HEK293T (cell line): ENCODE measurements around the gene LGMN.

Source experiments
- CTCF ChIA-PET: fragments of 350-600 bp; formaldehyde crosslinking; extraction: SDS; loops from one replicate; lab custom pipeline; 2021; ENCODE audit warnings: antibody characterized with exemption, inconsistent platforms; lab: Yijun Ruan, JAX
- POLR2A ChIA-PET: fragments of 350-600 bp; formaldehyde crosslinking; extraction: SDS; loops from one replicate; lab custom pipeline; 2020; ENCODE audit warnings: antibody characterized with exemption, inconsistent platforms; lab: Yijun Ruan, JAX
- DNase-seq: peaks from one replicate; pipeline ENCODE4 v3.0.0; 2012; ENCODE audit warnings: mixed read lengths; ENCODE audit errors: extremely low spot score
- ARNT ChIP-seq: fragments of 450-650 bp; IDR thresholded peaks from 2 replicates; pipeline ENCODE4 v1.6.1; 2017; ENCODE audit warnings: mild to moderate bottlenecking
- BHLHE40 ChIP-seq: fragments of 450-650 bp; IDR thresholded peaks from 2 replicates; pipeline ENCODE4 v1.6.1; 2016; ENCODE audit warnings: mild to moderate bottlenecking, moderate library complexity, borderline replicate concordance
- CTBP1 ChIP-seq: fragments of 450-650 bp; IDR thresholded peaks from 2 replicates; pipeline ENCODE4 v1.6.1; 2016; ENCODE audit warnings: borderline replicate concordance
- ELF4 ChIP-seq: fragments of 450-650 bp; IDR thresholded peaks from 2 replicates; pipeline ENCODE4 v1.6.1; 2017; ENCODE audit warnings: antibody characterized with exemption
- FOXA1 ChIP-seq: fragments of 450-650 bp; IDR thresholded peaks from 2 replicates; pipeline ENCODE4 v1.6.1; 2016; ENCODE audit warnings: mild to moderate bottlenecking
- FOXK2 ChIP-seq: fragments of 450-650 bp; IDR thresholded peaks from 2 replicates; pipeline ENCODE4 v1.6.1; 2016; ENCODE audit warnings: mild to moderate bottlenecking
- FOXM1 ChIP-seq: fragments of 450-650 bp; IDR thresholded peaks from 2 replicates; pipeline ENCODE4 v1.6.1; 2017; ENCODE audit warnings: mild to moderate bottlenecking, borderline replicate concordance
- HDGF ChIP-seq: fragments of 450-650 bp; IDR thresholded peaks from 2 replicates; pipeline ENCODE4 v1.6.1; 2017; ENCODE audit warnings: antibody characterized with exemption, borderline replicate concordance
- L3MBTL2 ChIP-seq: fragments of 450-650 bp; conservative IDR thresholded peaks from 2 replicates; pipeline ENCODE4 v1.6.1; 2016; ENCODE audit warnings: mild to moderate bottlenecking
- LEF1 ChIP-seq: fragments of 450-650 bp; IDR thresholded peaks from 2 replicates; pipeline ENCODE4 v1.6.1; 2017; ENCODE audit warnings: mild to moderate bottlenecking, borderline replicate concordance
- NFRKB ChIP-seq: fragments of 450-650 bp; IDR thresholded peaks from 2 replicates; pipeline ENCODE4 v1.6.1; 2016; ENCODE audit warnings: mild to moderate bottlenecking, moderate library complexity
- SP1 ChIP-seq: fragments of 450-650 bp; IDR thresholded peaks from 2 replicates; pipeline ENCODE4 v1.6.1; 2017
- SUZ12 ChIP-seq: fragments of 450-650 bp; IDR thresholded peaks from 2 replicates; pipeline ENCODE4 v1.6.1; 2016; ENCODE audit warnings: mild to moderate bottlenecking
- TARDBP ChIP-seq: fragments of 450-650 bp; IDR thresholded peaks from 2 replicates; pipeline ENCODE4 v1.6.1; 2016
- ZNF384 ChIP-seq: fragments of 450-650 bp; IDR thresholded peaks from 2 replicates; pipeline ENCODE4 v1.6.1; 2016
- TF ChIP-seq, protein P1 (sequence below): fragments of 450-650 bp; IDR thresholded peaks from 2 replicates; pipeline ENCODE4 v1.6.1; 2016

LGMN gene

GRCh38 chr14:92679246-92679645 lies 69.2 kb downstream of the LGMN start:
- POLR2A ChIA-PET: no interaction called here
- TF ChIP-seq CTBP1 (no peak), ZNF384 (no peak), NFRKB (no peak), BHLHE40 (no peak), FOXK2 (no peak)
- DNase-seq: no peak
- CTCF ChIA-PET: no interaction called here

DNA sequence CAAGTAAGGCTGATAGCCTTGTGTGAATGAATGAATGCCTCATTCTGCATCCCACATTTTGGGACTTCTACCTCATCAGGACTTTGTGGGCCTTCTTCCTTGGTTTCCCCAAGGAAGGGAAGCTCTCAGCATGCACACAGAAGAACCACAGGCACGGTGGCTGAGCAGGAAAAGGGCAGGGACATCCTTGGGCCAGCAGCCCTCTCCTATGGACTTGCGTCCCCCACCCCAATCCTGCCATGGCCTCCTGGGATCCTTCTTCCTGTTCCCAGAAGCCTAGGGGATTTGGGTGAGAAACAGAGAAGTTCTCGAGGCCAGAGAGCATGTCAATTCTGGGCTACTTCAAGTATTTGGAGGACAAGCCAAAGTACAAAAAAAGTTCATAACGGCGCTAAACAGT lies 69.7 kb downstream of the LGMN start:
- TF ChIP-seq ELF4 (no peak), BHLHE40 (no peak), FOXA1 (no peak), LEF1 (no peak), FOXM1 (no peak), SUZ12 (no peak), L3MBTL2 (no peak), ARNT (no peak), CTBP1 (no peak), NFRKB (no peak)
- TF ChIP-seq, protein P1, sequence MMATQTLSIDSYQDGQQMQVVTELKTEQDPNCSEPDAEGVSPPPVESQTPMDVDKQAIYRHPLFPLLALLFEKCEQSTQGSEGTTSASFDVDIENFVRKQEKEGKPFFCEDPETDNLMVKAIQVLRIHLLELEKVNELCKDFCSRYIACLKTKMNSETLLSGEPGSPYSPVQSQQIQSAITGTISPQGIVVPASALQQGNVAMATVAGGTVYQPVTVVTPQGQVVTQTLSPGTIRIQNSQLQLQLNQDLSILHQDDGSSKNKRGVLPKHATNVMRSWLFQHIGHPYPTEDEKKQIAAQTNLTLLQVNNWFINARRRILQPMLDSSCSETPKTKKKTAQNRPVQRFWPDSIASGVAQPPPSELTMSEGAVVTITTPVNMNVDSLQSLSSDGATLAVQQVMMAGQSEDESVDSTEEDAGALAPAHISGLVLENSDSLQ: no peak
- POLR2A ChIA-PET: no interaction called here
- CTCF ChIA-PET: no interaction called here
- no peak for DNase-seq

DNA sequence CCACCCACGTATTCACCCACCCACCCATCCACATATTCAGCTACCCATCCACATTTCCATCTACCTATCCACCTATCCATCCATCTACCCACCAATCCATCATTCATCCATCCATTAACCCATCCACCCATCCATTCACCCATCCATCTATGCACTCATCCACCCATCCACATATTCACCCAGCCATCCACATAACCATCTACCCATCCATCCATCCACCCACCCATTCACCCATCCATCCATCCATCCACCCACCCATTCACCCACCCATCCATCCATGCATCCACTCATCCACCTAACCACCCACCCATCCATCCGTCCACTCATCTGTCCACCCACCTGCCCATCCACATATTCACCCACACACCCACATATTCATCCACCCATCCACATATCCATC lies 70.5 kb downstream of the LGMN start:
- DNase-seq: no peak
- CTCF ChIA-PET: no interaction called here
- TF ChIP-seq SP1 (no peak), NFRKB (no peak), FOXK2 (no peak), ARNT (no peak), TARDBP (no peak), HDGF (no peak), BHLHE40 (no peak), FOXM1 (no peak), SUZ12 (no peak), LEF1 (no peak), ZNF384 (no peak), FOXA1 (no peak), ELF4 (no peak), L3MBTL2 (no peak), CTBP1 (no peak)
- TF ChIP-seq, protein P1: no peak
- POLR2A ChIA-PET: no interaction called here

DNA sequence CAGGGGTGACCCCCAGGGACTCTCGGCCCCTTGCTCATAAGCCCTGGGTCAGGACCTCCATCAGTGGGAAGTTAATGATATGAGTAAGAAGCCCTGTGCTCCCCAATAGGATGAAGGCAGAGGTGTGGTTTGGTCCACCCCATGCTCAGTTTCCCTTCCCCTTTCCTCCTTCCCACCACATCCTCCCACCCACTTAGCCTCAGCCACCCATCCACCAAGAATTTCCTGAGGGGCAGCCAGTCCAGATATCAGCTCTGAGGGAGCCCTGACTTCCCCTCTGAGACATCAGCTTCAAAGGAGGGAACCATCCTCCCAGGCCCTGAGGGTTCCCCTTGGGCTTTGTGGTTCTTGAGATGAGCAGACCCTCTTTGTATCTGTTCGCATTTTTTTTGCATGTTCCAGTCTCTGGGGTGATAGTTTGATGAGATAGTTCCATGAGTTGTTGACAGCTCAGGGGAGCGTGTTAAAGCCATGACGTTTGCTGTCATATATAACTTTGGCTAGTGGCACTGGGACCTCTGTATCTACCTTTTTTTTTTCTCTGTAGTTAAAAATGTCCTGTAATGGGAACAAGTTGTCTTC lies 71.2 kb downstream of the LGMN start:
- POLR2A ChIA-PET: no interaction called here

DNA sequence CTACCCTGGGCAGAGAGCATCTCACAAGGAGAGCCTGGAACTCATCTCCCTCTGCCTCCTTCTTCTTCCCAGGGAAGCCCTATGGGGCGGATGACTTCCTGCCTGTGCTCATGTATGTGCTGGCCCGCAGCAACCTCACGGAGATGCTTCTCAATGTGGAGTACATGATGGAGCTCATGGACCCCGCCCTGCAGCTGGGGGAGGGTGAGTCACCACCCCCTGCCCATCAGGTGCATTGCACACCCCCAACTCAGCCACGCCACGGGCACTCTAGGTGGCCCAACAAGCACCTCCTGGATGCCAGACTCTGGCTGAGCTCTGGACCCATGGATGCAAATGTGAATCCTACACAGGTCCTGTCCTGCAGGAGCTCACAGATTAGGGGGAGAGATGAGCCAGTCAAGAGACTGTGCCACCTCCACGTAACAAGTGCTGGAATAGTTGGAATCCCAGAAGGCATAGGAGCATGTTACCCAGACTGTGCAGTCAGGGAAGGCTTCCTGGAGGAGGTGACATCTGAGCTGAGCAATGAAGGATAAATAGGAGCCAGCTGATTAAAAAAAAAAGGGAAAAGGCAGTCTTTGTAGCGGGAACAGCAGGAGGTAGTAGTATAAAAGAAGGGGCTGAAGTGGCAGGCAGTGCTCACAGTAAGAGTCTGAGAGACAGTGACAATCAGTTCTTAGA lies 71.9 kb downstream of the LGMN start:
- ChIA-PET POLR2A (no interaction called here), CTCF (no interaction called here)
- no peak for TF ChIP-seq SP1
- no peak for TF ChIP-seq FOXA1
- TF ChIP-seq ARNT: no peak
- no peak for TF ChIP-seq NFRKB
- TF ChIP-seq, protein P1: no peak
- DNase-seq: no peak

More for the DNA sequence above, 71.2 kb downstream of the LGMN start:
- no peak for TF ChIP-seq NFRKB
- TF ChIP-seq BHLHE40: no peak
- TF ChIP-seq FOXK2: no peak
- TF ChIP-seq CTBP1: no peak
- CTCF ChIA-PET: no interaction called here
- no peak for DNase-seq

GRCh38 chr14:92675976-92676375 lies 72.5 kb downstream of the LGMN start:
- CTCF ChIA-PET: no interaction called here
- no peak for DNase-seq
- POLR2A ChIA-PET: no interaction called here
- TF ChIP-seq L3MBTL2: no peak
- no peak for TF ChIP-seq TARDBP
- TF ChIP-seq LEF1: no peak
- TF ChIP-seq ZNF384: no peak
- no peak for TF ChIP-seq FOXA1
- no peak for TF ChIP-seq NFRKB
- TF ChIP-seq ELF4: no peak
- TF ChIP-seq SUZ12: no peak
- no peak for TF ChIP-seq FOXK2
- TF ChIP-seq ARNT: no peak
- no peak for TF ChIP-seq FOXM1
- TF ChIP-seq BHLHE40: no peak
- TF ChIP-seq SP1: no peak
- no peak for TF ChIP-seq CTBP1
- TF ChIP-seq HDGF: no peak
